GM12873 (cell line): ENCODE results near the gene TFF1.

ENCODE experiments used
- CTCF ChIP-seq: IDR thresholded peaks from 2 replicates; pipeline ENCODE4 v1.5.1; 2012; ENCODE audit warnings: low read depth, mild to moderate bottlenecking, moderate library complexity, low read length, control low read depth; ENCODE audit not compliant: insufficient read depth; ENCODE audit errors: missing control alignments

Gene TFF1

GRCh38 chr21:42313501-42313969 lies 52.8 kb downstream of the TFF1 start:
- no peak for TF ChIP-seq CTCF

DNA sequence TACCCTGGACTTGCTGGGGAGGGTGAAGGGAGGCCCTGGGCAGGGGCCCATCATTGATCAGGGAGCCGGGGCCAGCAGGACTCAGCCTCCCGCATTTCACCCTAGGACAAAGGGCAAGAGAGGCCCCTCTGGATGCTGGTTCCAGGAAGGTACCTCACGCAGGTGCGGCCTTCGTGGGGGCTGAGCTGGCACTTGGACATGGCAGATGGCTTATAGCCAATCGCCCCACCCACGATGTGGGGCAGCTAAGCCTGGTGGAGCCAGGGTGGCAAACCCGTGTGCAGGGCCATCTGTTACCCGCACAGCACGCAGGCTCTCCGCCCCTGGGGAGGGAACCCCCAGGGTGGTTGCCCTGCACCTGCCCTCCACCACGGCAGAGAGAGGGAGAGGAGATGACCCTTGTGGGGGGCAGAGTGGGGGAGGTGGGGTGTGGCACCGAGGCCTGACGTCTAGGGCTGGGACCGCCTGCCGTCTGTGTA lies 53.7 kb downstream of the TFF1 start:
- TF ChIP-seq CTCF: no peak
